GM18907 (cell line): Measurements from ENCODE around the gene PRKCE.

Experiments used
- ATAC-seq: cut with Tn5 transposase; IDR thresholded peaks from one replicate; pipeline ENCODE4 v1.9.1; 2021; ENCODE audit warnings: mild to moderate bottlenecking, moderate library complexity; ENCODE audit not compliant: unreplicated experiment

Gene PRKCE

DNA sequence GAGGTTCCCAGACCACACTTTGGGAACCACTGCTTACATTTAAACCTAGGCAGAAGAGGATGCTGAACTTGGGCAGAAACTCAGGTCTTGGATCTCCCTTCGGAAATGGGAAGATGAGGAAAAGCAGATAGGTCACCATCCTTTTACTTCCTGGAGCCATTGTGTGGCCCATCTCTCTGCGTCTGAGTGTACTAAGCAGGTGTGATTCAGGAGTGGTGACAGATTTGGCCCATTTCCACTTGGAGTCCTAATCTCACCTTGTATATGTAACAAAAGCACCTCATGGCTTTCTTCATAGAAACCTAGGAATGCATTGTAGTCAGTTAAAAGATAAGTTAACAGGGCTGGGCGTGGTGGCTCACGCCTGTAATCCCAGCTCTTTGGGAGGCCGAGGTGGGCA is 71.0 kb downstream of the PRKCE start:
- ATAC-seq = no peak

DNA sequence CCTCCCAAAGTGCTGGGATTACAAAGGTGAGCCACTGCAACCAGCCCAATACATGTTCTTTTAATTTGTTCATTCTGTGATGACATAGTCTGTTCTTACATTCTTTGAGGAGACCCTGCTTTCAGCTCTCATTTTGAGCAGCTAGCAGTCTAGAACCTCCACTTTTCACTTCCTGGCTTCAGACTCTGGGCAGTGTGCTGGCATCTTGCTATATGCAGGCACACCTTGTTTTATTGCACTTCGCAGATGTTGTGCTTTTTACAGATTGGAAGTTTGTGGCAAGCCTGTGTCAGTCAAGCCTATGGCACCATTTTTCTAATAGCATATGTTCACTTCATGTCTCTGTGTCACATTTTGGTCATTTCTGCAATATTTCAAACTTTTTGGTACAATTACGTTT is 72.4 kb downstream of the PRKCE start:
- no peak for ATAC-seq

DNA sequence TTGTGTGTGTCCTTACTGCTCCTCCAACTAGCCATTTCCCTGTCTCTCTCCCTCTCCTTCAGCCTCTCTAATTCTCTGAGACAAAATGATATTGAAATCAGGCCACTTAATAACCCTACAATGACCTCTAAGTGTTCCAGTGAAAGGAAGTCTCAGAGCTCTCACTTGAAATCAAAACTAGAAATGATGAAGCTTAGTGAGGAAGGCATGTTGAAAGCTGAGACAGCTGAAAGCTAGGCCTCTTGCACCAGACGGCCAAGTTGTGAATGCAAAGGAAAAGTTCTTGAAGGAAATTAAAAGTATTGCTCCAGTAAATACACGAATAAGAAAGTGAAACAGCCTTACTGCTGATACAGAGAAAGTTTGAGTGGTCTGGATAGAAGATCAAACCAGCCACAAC is 72.9 kb downstream of the PRKCE start:
- no peak for ATAC-seq

DNA sequence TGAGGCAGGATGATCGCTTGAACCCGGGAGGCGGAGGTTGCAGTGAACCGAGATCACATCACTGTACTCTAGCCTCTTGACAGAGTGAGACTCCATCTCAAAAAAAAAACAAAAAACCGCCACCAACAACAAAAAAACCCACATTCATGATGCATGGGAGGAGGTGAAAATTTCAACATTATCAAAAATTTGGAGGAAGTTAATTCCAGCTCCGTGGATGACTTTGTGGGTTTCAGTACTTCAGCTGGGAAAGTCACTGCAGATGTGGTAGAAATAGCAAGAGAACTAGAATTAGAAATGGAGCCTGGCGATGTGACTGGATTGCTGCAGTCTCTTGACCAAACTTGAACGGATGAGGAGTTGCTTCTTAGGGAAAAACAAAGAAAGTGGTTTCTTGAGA is 74.3 kb downstream of the PRKCE start:
- ATAC-seq = no peak

DNA sequence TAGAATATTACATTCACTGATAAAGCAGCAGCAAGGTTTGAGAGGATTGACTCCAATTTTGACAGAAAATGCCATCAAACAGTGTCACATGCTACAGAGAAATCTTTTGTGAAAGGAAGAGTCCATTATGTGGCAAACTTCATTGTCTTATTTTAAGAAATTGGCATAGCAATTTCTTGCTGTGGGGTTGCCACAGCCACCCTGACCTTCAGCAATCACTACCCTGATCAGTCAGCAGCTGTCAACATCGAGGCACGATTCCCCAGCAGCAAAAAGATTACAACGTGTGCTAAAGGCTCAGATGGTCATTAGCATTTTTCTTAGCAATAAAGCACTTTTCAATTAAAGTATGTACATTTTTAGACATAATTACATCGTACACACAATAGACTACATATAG is 74.7 kb downstream of the PRKCE start:
- ATAC-seq = no peak

DNA sequence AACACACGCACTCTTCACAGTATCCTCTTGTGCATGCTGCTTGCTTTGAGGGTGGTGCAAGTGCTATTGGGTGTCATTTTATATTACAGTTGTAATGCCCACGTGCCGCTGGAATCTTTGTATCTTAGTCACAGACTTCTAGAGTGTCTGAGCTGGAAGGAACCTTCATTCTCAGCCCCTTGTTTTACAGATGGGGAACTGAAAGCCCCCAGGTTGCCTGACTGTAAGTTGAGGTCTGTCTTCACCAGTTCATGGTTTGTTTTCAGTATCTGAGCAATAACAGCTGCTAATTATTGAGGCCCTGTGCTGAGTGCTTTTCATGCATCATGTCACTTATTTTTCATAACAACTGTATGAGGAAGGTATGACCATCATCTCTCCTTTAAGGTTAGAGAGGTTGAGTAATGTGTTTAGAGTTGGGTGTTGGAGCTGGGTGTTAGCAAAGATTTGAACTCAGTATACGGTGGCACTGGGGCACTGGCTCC is 77.0 kb downstream of the PRKCE start:
- ATAC-seq = peak; percentile 80

DNA sequence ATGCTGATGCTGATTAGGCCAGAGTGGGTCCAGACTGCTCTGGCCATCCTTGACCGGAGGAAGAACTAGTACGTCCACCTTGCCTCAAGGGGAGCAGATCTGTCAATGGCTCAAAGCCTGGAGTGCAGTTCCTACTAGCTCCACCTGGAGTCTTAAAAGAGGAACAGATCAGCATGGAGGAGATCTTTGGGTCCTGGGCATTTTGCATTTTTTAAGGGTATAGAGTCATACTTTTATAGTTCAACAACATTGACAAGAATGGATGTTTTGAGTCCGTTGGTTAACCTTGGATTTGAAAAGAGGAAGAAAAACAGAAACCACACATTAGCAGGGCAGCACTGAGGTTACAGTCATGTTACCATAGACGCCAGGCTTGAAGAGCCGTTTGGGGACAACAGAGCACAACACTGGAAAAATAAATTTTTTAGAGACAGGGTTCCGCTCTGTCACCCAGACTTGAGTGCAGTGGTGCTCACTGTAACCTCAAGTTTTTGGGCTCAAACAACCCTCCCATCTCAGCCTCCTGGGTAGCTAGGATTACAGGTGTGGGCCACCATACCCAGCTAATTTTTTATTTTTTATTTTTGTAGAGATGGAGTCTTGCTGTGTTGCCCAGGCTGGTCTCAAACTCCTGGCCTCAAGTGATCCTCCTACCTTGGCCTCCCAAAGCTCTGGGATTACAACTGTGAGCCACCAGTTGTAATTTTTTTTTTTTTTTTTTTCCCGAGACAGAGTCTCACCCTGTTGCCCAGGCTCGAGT is 78.5 kb downstream of the PRKCE start:
- peak; percentile 55 for ATAC-seq

DNA sequence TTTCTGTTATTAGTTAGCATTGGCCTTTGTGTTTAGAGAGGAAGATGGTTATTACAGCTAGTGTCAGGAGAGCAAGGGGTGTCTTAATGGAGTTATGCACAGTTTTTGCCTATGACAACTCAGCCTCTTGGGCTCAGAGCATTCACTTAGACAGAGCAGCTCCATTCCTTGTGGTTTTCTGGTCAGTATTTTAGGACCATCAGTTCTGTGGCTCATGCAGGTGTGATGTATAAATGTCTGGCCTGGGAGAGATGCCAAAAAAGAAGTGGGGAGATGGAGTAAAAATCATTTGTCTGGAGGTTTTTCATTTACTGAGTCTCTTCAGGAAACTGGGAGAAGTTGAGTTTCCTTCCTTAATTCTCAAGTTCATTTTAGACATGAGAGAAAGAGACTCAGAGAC is 79.7 kb downstream of the PRKCE start:
- ATAC-seq = no peak

DNA sequence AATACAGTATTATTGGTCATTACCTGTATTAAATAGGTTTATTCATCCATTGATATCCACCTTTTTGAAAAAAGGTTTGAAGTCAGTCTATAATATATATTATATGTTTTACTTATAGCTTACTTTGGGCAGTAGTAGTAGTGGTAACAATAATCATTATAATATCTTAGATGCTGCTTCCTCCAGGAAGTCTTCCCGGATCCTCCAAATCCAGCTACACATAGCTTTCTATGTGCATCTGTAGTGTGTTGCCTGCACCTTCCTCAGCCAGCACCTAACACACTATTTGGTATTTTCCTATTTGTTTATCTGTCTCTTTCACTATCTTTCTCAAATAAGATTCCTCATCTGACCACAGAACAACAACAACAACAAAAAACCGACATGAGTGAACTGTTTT is 81.0 kb downstream of the PRKCE start:
- ATAC-seq = no peak

DNA sequence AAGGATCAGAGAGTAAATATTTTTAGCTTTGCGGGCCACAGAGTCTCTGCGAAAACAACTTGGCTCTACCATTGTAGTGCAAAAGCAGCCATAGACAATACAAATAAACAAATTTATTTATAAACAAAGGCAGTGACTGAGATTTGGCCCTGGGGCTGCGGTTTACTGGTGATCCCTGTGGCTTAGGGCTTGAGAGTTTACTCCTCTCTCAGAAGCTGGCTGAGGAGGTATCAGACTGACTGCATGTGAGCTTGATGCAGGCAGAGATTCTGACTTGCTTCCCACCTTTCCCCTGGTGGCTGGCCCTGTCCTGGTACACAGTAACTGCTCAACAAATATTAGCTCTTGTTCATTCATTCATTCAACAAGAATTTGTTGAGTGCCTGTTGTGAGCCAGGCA is 81.5 kb downstream of the PRKCE start:
- no peak for ATAC-seq

DNA sequence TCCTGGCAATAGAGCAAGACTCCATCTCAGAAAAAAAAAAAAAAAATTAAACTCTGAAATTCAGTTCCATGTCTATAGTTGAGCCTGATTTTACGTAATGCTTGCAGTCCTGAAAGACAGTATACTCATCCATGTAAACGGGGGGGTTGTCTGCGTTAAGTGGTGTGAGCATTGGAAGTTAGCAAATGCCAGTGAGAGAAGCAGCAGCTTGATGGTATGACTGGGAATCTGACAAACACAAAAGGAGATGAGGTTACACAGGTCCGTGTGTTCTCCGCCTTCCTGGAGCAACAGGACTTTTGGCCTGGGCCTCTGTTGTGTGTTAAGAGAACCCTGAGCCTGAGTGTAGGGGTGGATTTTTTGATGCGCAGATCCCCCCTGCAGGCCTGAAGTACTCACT is 82.9 kb downstream of the PRKCE start:
- no peak for ATAC-seq

DNA sequence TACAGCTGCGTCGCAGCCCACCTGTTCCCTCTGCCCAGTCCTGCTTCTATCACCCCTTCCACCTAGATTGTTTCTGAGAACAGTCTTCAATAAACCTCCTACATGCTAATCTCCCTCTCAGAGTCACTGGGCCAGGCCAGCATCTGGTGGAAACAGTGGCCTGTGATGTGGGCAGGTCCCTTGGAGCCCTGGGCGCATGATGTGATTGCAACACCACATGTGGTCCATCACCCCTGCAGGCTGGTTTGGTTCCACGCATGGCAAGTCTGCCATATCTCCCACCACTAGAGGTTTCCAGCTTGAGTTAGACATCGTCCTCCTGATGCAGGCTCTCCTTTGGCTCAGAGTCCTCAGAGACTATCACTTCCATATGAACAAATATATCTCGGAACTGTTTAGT is 83.5 kb downstream of the PRKCE start:
- no peak for ATAC-seq

DNA sequence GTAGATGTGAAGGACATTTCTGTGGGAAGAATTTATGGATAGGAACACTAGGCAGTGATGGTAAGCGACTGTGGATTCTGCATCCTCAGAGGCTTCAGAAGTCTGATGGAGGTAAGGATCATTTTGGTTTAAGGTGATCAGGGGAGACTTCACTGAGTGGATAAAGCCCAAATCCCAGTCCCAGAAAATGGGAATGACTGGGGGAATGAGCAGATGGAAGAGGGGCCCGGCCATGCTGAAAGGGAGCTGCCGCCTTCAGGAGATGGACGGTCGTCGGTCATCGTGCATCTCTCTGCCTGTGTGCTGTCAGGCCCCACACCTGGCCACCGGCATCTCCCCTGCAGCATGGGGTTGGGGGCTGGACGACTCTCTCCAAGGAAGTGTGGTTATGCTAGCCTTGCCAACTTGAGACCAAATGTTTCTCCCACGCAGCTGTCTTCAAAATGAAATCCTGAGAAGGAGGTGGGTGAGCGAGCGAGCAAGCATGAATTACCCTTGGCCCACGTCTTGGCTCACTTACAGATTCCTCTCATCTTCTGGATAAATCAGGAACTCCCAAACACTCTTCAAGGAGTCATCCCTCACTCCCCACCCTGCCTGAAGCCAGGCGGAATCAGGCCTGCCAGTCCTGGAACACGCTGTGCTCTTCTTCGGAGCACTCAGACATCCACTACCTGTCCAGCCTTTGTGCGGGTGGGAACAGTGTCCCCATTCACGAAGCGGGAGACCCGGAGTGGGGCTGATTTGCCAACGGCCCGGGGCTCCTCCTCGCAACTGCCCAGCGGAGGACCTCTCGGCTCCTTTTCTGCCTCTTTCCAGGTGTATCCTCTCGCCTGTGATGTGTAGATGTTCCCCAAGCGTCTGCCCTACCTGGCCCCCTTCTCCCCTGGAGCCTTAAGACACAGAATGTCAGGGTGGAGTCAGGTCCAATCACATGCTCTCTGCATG is 85.6 kb downstream of the PRKCE start:
- no peak for ATAC-seq

DNA sequence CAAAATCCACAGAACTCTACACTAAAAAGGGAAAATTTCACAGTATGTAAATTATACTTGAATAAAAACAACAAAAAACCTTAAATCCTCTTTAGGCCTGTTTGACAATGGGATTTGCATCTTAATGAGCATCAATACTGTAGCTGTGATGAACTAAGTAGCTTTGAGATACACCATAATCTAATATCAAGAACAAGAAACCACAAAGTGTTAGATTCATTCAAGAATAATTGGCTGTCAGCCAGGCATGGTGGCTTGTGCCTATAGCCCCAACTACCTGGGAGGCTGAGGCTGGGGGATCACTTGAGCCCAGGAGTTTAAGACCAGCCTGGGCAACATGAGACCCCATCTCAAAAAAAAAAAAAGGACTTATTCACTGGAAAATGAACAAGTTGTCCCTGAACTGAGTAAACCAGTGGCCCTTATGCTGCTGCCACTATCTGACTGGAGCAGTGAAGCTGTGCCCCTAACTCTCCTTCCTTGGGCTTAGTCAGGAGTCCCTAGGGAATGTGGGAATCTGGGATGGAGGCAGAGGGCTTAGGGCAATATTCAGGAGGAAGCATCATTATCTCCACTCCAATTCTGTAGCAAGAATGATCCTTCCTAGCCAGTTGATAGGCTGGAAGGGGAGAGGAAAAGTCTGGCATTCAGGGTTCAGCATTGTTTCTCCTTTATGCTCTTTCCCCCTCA is 88.5 kb downstream of the PRKCE start:
- ATAC-seq = no peak

DNA sequence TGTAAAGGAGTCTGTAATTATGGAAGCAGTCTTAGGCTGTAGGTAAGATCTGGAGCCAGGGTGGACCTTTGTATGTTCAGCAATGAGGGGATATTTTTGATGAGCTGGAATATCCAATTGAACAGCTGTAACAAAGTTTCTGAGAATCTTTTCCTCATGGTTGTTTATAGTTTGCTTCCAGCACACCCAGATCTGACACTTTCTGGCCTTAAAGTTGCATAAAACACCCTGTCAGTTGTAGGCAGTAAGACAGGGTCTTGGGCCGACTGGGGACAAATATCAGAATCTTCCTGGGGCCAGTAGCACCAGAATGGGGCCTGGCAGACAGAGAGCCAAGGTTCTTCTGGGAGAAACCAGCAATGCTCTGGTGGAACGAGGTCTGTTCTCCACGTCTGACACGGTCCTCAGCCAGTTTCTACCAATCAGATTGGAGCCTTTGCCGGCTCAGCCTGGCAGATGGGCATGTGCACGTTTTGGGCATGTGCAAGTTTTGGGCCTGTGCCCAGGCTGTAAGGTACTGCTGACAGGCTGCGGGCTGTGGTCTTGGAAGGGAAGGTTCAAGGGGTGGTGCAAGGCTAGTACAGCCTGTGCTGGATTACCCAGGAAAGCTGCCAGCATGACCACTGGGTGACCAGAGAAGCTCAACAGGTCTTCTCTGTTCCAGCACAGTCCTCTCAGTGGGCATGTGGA is 89.8 kb downstream of the PRKCE start:
- no peak for ATAC-seq

DNA sequence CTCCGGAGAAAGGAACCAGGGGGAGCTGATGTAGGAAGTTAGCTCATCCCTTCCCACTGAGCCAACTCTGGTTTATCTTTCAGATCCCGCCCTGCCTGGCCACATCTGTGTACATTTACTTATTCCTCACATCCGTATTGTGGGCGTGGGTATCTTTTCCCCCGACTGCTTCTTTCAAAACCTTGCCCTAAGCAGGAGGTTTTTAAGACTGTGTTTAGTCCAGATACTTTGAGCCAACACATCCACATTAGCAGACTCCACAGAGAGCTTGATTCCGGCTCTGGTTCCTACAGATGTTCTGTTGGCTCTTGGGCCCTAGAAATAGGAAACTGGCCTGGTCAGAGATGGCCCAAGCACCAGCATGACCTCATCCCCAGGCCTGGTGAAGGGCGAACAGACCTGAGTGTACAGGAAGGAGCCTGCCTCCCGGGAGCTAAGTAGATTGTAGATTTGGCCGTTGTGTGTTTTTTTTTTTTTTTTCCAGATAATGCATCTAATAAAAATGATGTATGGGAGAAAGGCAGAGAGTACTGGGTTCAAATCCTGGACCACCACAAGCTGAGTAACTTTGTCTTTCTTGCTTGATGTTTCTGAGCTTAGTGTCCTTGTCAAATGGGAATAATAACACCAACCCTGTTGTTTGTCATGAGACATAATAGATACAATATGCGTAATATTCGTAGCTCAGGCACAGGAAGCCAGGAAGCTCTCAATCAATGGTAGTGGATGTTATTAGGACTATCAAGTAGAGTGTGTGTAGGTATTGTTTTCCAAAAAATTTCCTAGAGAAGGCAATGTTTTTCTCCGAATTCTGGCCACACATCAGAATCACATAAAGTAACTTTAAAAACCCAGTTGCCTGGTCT is 92.3 kb downstream of the PRKCE start:
- no peak for ATAC-seq

DNA sequence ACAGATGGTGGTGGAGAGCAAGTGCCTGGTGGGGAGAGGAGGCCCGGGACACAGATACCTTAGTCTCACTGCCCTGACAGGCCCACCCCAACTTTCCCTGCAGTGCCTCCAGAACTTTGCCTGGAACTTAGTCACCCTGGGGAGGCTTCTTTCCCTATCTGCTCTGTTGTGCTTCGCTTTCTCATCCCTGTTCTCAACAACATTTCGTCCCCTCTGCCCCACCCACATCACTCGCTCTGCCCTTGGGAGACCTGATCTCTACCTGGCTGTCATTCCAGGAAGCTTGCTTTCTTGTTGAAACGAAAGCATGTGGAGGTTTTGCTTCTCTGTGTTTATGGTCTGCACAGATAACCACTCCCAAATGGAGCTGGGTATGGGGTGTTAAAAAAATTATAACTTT is 93.8 kb downstream of the PRKCE start:
- no peak for ATAC-seq

DNA sequence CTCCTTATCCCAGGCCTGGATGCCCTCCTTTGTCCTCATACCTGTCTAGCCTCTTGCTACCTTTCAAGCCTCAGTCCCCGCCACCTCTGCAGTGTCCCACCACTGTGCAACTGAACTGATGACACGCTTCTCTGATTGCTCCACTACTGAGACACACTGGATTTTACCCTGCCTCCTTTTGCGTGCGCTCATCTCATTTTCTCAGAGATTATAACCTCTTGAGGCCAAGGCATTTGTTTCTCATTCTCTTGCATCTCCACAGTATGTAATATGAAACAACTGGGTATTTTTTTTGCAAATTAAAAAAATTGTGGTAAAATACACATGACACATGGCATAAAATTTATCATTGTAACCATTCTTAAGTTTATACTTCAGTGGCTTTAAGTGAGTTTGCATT is 95.4 kb downstream of the PRKCE start:
- no peak for ATAC-seq

DNA sequence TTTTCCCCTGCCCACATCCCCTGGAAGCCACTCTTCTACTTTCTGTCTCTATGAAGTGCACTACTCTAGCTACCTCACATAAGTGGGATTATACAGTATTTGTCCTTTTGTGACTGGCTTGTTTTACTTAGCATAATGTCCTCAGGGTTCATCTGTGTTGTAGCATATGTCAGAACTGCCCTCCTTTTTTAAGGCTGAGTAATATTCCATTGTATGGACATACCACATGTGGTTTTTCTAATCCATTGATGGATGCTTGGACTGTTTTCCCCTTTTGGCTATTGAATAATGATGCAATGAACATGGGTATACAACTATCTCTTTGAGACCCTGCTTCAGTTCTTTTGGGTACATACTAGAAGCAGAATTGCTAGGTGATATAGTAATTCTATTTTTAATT is 95.9 kb downstream of the PRKCE start:
- no peak for ATAC-seq

DNA sequence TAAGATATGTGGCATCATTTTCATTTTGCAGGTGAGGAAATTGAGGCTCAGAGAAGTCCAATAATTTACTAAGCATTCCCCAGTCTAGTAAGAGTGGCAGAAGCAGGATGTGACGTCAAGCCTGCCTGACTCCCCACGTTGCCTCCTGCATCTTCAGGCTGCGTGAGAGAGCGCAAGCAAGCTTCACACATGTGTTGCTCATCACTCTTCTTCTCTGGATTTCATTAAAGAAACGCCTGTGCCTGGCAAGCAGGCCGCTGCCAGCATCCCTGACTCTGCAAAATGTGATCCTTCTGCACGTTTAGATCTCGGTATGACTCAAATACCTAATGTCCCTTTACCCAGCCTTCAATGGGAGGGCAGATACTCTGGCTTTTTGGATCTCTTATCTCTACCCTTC is 96.8 kb downstream of the PRKCE start:
- no peak for ATAC-seq
